ENCODE measurements around the gene CAP2.

The CAP2 gene

GRCh38 chr6:17392978-17393891 lies at the start of gene CAP2:
CAP2 (plus strand) TSS chr6:17393595; CDS start chr6:17421556, 27,961 bp downstream.
- no peak for DNase-seq (ENCODE audit: low read depth)

- DNase-seq (ENCODE audit: low read depth): no peak
These were observed 46.4 kb upstream of the CAP2 start for GRCh38 chr6:17347012-17347411.

- no peak for DNase-seq (ENCODE audit: low read depth)
These were observed 44.0 kb upstream of the CAP2 start for GRCh38 chr6:17349427-17349826.

GRCh38 chr6:17352302-17352701 lies 41.1 kb upstream of the CAP2 start:
- DNase-seq (ENCODE audit: low read depth): no peak

- no peak for DNase-seq (ENCODE audit: low read depth)
These were observed 39.8 kb upstream of the CAP2 start for GRCh38 chr6:17353440-17354175.

GRCh38 chr6:17354700-17355403 lies 38.5 kb upstream of the CAP2 start:
- DNase-seq (ENCODE audit: low read depth): no peak

GRCh38 chr6:17355404-17355774 lies 38.0 kb upstream of the CAP2 start:
- DNase-seq (ENCODE audit: low read depth): no peak

GRCh38 chr6:17358515-17358914 lies 34.9 kb upstream of the CAP2 start:
- no peak for DNase-seq (ENCODE audit: low read depth)

GRCh38 chr6:17360564-17360963 lies 32.8 kb upstream of the CAP2 start:
- DNase-seq (ENCODE audit: low read depth): no peak

GRCh38 chr6:17361013-17361412 lies 32.4 kb upstream of the CAP2 start:
- DNase-seq (ENCODE audit: low read depth): no peak

GRCh38 chr6:17365961-17366360 lies 27.4 kb upstream of the CAP2 start:
- no peak for DNase-seq (ENCODE audit: low read depth)

- no peak for DNase-seq (ENCODE audit: low read depth)
These were observed 25.5 kb upstream of the CAP2 start for GRCh38 chr6:17367868-17368267.

GRCh38 chr6:17381424-17382147 lies 11.8 kb upstream of the CAP2 start:
- DNase-seq (ENCODE audit: low read depth): no peak

- DNase-seq (ENCODE audit: low read depth): no peak
These were observed 7.7 kb upstream of the CAP2 start for GRCh38 chr6:17385660-17386059.

GRCh38 chr6:17388365-17388764 lies 5.0 kb upstream of the CAP2 start:
- DNase-seq (ENCODE audit: low read depth): no peak

GRCh38 chr6:17389274-17389847 lies 4.0 kb upstream of the CAP2 start:
- no peak for DNase-seq (ENCODE audit: low read depth)

GRCh38 chr6:17390276-17390675 lies 3.1 kb upstream of the CAP2 start:
- no peak for DNase-seq (ENCODE audit: low read depth)

- no peak for DNase-seq (ENCODE audit: low read depth)
These were observed 1.4 kb upstream of the CAP2 start for GRCh38 chr6:17391976-17392375.

GRCh38 chr6:17393892-17394631 lies 667 bp downstream of the CAP2 start:
- DNase-seq (ENCODE audit: low read depth): no peak

- no peak for DNase-seq (ENCODE audit: low read depth)
These were observed 1.7 kb downstream of the CAP2 start for GRCh38 chr6:17395112-17395511.

GRCh38 chr6:17396256-17396655 lies 2.9 kb downstream of the CAP2 start:
- no peak for DNase-seq (ENCODE audit: low read depth)
